Fibroblast of lung (primary cell): ENCODE data around the gene LRRC8C.

ENCODE experiments used
- CTCF ChIP-seq, 2 donors: IDR thresholded peaks in 1 of 2; conservative IDR thresholded peaks in 1 of 2; 1 replicate in 1 of 2; 2 replicates in 1 of 2; pipeline ENCODE4 v1.5.1; 2011 to 2012; ENCODE audit warnings: low read length in 2 of 2, control low read depth in 1 of 2, inconsistent platforms in 1 of 2, low read depth in 1 of 2, mild to moderate bottlenecking in 1 of 2
- EZH2 ChIP-seq: IDR thresholded peaks from 2 replicates; pipeline ENCODE4 v1.5.1; 2012; ENCODE audit warnings: low read length, control low read depth, mild to moderate bottlenecking; ENCODE audit errors: missing control alignments

- TF ChIP-seq CTCF (conservative IDR thresholded peaks at IDR 0.05 in 1 of 2, IDR thresholded peaks at IDR 0.05 in 1 of 2; ENCODE audit: low read depth in 1 of 2, low read length in 2 of 2) (no peak), EZH2 (no peak)
These were observed 5.3 kb upstream of the LRRC8C start for GRCh38 chr1:89627596-89627962.
